Skeletal muscle tissue (tissue), 4 donors: ENCODE measurements around the gene EXOC4. TPM values are rescaled to one million over a fixed set of nuclear protein-coding genes. Genes with fewer than 3 reads are reported as not detected.

ENCODE experiments used
- H3K27ac ChIP-seq: one replicate; pipeline ENCODE4 v1.7.0; 2013; ENCODE audit warnings: mild to moderate bottlenecking, low read depth, low read length, inconsistent platforms
- H3K27me3 ChIP-seq, 3 donors: one replicate each; pipeline ENCODE4 v1.7.0; 2013; ENCODE audit warnings: low read length in 3 of 3; ENCODE audit not compliant: control insufficient read depth in 3 of 3, insufficient read depth in 3 of 3
- H3K36me3 ChIP-seq, 3 donors: one replicate each; pipeline ENCODE4 v1.7.0; 2013; ENCODE audit warnings: low read length in 3 of 3; ENCODE audit not compliant: control insufficient read depth in 3 of 3, insufficient read depth in 3 of 3
- H3K4me1 ChIP-seq, 3 donors: one replicate each; pipeline ENCODE4 v1.7.0; 2013; ENCODE audit warnings: low read length in 3 of 3, mild to moderate bottlenecking in 3 of 3; ENCODE audit not compliant: control insufficient read depth in 3 of 3, insufficient read depth in 3 of 3
- H3K4me3 ChIP-seq, 3 donors: one replicate each; pipeline ENCODE4 v1.7.0; 2013; ENCODE audit warnings: low read length in 3 of 3
- H3K9ac ChIP-seq, 3 donors: one replicate each; pipeline ENCODE4 v1.7.0; 2013; ENCODE audit warnings: low read length in 3 of 3, mild to moderate bottlenecking in 3 of 3, moderate library complexity in 2 of 3, low read depth in 1 of 3
- H3K9me3 ChIP-seq, 3 donors: one replicate each; pipeline ENCODE4 v1.7.0; 2013; ENCODE audit warnings: low read length in 3 of 3; ENCODE audit not compliant: control insufficient read depth in 3 of 3
- total RNA-seq: library from RNA; depleted of rRNA; stranded (reverse); fragments of >200 nt; gene quantifications from one replicate; pipeline ENCODE4 v1.2.3, GENCODE V29; 2014
- donor health status: Osteomylitis.

EXOC4 gene
- total RNA-seq, 1 donor from 2014 or later: 129 TPM

GRCh38 chr7:133649593-133649992 is 396.7 kb downstream of the EXOC4 start:
- H3K36me3 ChIP-seq: no peaks in the 10 kb centered on the region

GRCh38 chr7:133650069-133650468 is 397.2 kb downstream of the EXOC4 start:
- Histone ChIP-seq H3K4me1 (no peaks in the 10 kb centered on the region), H3K36me3 (no peaks in the 10 kb centered on the region), H3K9me3 (no peaks in the 10 kb centered on the region), H3K4me3 (no peak overlapping the region), H3K27ac (no peak overlapping the region), H3K9ac (no peak overlapping the region), H3K27me3 (no peaks in the 10 kb centered on the region)

More at GRCh38 chr7:133649593-133649992, 396.7 kb downstream of the EXOC4 start:
- Histone ChIP-seq H3K4me3 (no peak overlapping the region), H3K27me3 (no peaks in the 10 kb centered on the region), H3K9ac (no peak overlapping the region), H3K4me1 (no peaks in the 10 kb centered on the region), H3K27ac (no peak overlapping the region), H3K9me3 (no peaks in the 10 kb centered on the region)

- no peaks in the 10 kb centered on the region for H3K4me1 ChIP-seq
- no peaks in the 10 kb centered on the region for H3K27me3 ChIP-seq
- no peaks in the 10 kb centered on the region for H3K36me3 ChIP-seq
- no peak overlapping the region for H3K9ac ChIP-seq
- H3K4me3 ChIP-seq: no peak overlapping the region
- no peaks in the 10 kb centered on the region for H3K9me3 ChIP-seq
- no peak overlapping the region for H3K27ac ChIP-seq
Measured at GRCh38 chr7:133650487-133651300, 397.8 kb downstream of the EXOC4 start.

GRCh38 chr7:133652547-133652946 is 399.7 kb downstream of the EXOC4 start:
- Histone ChIP-seq H3K9ac (no peak overlapping the region), H3K9me3 (no peaks in the 10 kb centered on the region), H3K4me1 (no peaks in the 10 kb centered on the region), H3K36me3 (no peaks in the 10 kb centered on the region), H3K27me3 (no peaks in the 10 kb centered on the region), H3K4me3 (no peak overlapping the region), H3K27ac (no peak overlapping the region)

DNA sequence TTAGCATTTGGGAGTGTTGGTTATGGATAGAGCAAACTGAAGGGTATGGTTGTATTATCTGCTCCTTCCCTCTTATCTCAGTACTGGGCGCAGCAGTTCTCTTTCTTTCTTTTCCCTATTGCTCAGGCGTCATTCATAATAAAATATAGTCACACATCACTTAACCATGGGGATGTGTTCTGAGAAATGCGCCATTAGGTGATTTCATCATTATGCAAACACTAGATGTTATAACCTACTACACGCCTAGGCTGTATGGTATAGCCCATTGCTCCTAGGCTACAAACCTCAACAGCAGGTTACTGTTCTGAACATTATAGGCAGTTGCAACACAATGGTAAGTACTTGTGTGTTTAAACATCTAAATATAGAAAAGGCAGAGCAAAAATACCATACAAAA is 401.7 kb downstream of the EXOC4 start:
- H3K9ac ChIP-seq: no peak overlapping the region
- no peaks in the 10 kb centered on the region for H3K9me3 ChIP-seq
- H3K36me3 ChIP-seq: no peaks in the 10 kb centered on the region
- H3K4me3 ChIP-seq: no peak overlapping the region
- no peak overlapping the region for H3K27ac ChIP-seq
- H3K27me3 ChIP-seq: no peaks in the 10 kb centered on the region
- no peaks in the 10 kb centered on the region for H3K4me1 ChIP-seq

DNA sequence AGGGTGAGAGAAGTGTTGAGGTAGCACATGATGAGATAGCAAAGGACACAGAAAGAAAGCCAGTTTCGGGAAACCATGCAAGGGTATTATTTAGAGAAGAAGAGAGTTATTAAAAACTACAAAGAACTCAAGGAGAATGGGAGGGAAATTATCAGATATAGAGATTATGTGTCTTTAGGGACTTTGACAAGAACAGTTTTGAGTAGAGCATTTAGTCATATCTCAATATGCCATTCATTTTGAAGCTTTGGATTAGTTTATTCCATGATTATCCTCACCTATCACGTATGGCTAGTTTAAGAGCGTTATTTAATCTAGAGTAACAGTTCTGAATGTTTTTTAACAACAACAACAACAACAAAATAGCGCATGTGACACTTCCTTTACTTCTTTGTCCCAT is 409.4 kb downstream of the EXOC4 start:
- H3K9ac ChIP-seq: no peak overlapping the region
- no peaks in the 10 kb centered on the region for H3K27me3 ChIP-seq
- no peak overlapping the region for H3K27ac ChIP-seq

GRCh38 chr7:133662830-133663229 is 410.0 kb downstream of the EXOC4 start:
- no peaks in the 10 kb centered on the region for H3K9me3 ChIP-seq
- H3K9ac ChIP-seq: no peak overlapping the region
- H3K4me3 ChIP-seq: no peak overlapping the region
- no peaks in the 10 kb centered on the region for H3K36me3 ChIP-seq
- no peak overlapping the region for H3K27ac ChIP-seq
- H3K27me3 ChIP-seq: no peaks in the 10 kb centered on the region
- H3K4me1 ChIP-seq: no peaks in the 10 kb centered on the region

More for the DNA sequence above, 409.4 kb downstream of the EXOC4 start:
- Histone ChIP-seq H3K4me3 (no peak overlapping the region), H3K4me1 (no peaks in the 10 kb centered on the region), H3K36me3 (no peaks in the 10 kb centered on the region), H3K9me3 (no peaks in the 10 kb centered on the region)

GRCh38 chr7:133664528-133664927 is 411.6 kb downstream of the EXOC4 start:
- no peaks in the 10 kb centered on the region for H3K27me3 ChIP-seq
- no peak overlapping the region for H3K4me3 ChIP-seq
- no peaks in the 10 kb centered on the region for H3K36me3 ChIP-seq
- no peak overlapping the region for H3K27ac ChIP-seq
- no peaks in the 10 kb centered on the region for H3K9me3 ChIP-seq
- H3K4me1 ChIP-seq: no peaks in the 10 kb centered on the region
- H3K9ac ChIP-seq: no peak overlapping the region

GRCh38 chr7:133668296-133669060 is 415.6 kb downstream of the EXOC4 start:
- no peaks in the 10 kb centered on the region for H3K36me3 ChIP-seq
- H3K27ac ChIP-seq: no peak overlapping the region
- H3K9ac ChIP-seq: no peak overlapping the region
- H3K9me3 ChIP-seq: no peaks in the 10 kb centered on the region
- H3K4me1 ChIP-seq: no peaks in the 10 kb centered on the region
- no peaks in the 10 kb centered on the region for H3K27me3 ChIP-seq
- H3K4me3 ChIP-seq: no peak overlapping the region

DNA sequence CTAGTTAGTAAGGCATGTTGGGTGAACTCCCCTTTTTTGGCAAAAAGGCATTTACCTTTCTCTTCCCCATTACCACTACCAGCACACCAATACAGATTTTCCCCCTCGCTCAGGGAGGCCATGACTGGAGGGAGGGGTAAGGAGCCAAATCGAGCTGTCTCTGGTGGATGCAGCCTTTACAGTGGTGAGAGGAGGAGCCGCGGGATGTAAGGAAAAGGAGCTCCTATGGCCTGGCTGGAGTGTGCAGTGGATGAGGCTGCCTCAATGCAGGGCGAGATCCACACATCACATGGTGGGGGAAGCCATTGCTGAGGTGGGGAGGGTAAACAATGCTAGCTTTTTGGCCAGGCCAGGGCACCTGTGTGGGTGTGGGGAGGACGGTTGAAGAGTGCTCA is 416.2 kb downstream of the EXOC4 start:
- Histone ChIP-seq H3K4me3 (no peak overlapping the region), H3K9me3 (no peaks in the 10 kb centered on the region), H3K4me1 (no peaks in the 10 kb centered on the region), H3K36me3 (no peaks in the 10 kb centered on the region), H3K27ac (no peak overlapping the region), H3K9ac (no peak overlapping the region), H3K27me3 (no peaks in the 10 kb centered on the region)
